Measurements from ENCODE around the gene NTRK3. TPM values are rescaled to one million over a fixed set of nuclear protein-coding genes. Genes with fewer than 3 reads are reported as not detected.

The NTRK3 gene
- total RNA-seq, 5 donors from 2014 or later (not counting 1 experiment from before 2014, with no cell fraction given) = not detected

GRCh38 chr15:87829332-87830050 is 427.0 kb downstream of the NTRK3 start:
- Mint-ChIP-seq H3K4me1 (no peaks in the 10 kb centered on the region), H3K27ac (no peak overlapping the region), H3K36me3 (no peaks in the 10 kb centered on the region), H3K27me3 (peaks cover 5 to 7% of the 10 kb centered on the region in 2 donors), H3K9me3 (peaks cover 0 to 8% (median 0%) of the 10 kb centered on the region in 3 donors), H3K4me3 (no peak overlapping the region)
- CTCF ChIA-PET = no interaction called here
- H3K27me3 ChIP-seq (replicated peaks in 1 of 2; ENCODE audit: control insufficient read depth in 2 of 2, extremely low read depth in 1 of 2, insufficient read depth in 2 of 2, low read length in 1 of 2) = no peaks in the 10 kb centered on the region
- no peaks in the 10 kb centered on the region for H3K9me3 ChIP-seq
- no peak for ATAC-seq (replicated peaks in 1 of 4)
- POLR2A ChIA-PET = no interaction called here
- WGBS (ENCODE audit: insufficient coverage) = 83% methylated on average over 1 of the region's 4 CpGs
- H3K27ac ChIP-seq (ENCODE audit: low read length) = no peak overlapping the region
- H3K4me1 ChIP-seq (ENCODE audit: control insufficient read depth in 1 of 2, extremely low read depth in 1 of 2, insufficient read depth in 2 of 2, low read length in 2 of 2) = no peaks in the 10 kb centered on the region
- no peak for DNase-seq
- H3K36me3 ChIP-seq (ENCODE audit: control insufficient read depth in 2 of 2, extremely low read depth in 1 of 2, insufficient read depth in 1 of 2, low read length in 1 of 2) = no peaks in the 10 kb centered on the region
- no peak overlapping the region for H3K4me3 ChIP-seq (ENCODE audit: control insufficient read depth in 1 of 2, extremely low read depth in 1 of 2, low read length in 1 of 2)

- DNase-seq = no peak
- ATAC-seq (replicated peaks in 1 of 4) = no peak
- H3K36me3 Mint-ChIP-seq = no peaks in the 10 kb centered on the region
- WGBS (ENCODE audit: insufficient coverage) = no CpG with 5 or more reads among the region's 3 CpGs
- peaks cover 7 to 11% of the 10 kb centered on the region in 2 donors for H3K27me3 Mint-ChIP-seq
- H3K4me3 ChIP-seq (ENCODE audit: control insufficient read depth in 1 of 2, extremely low read depth in 1 of 2, low read length in 1 of 2) = no peak overlapping the region
- no peaks in the 10 kb centered on the region for H3K36me3 ChIP-seq (ENCODE audit: control insufficient read depth in 2 of 2, extremely low read depth in 1 of 2, insufficient read depth in 1 of 2, low read length in 1 of 2)
- H3K4me3 Mint-ChIP-seq = no peak overlapping the region
- no peak overlapping the region for H3K27ac Mint-ChIP-seq
- H3K4me1 Mint-ChIP-seq = no peaks in the 10 kb centered on the region
- no peaks in the 10 kb centered on the region for H3K27me3 ChIP-seq (replicated peaks in 1 of 2; ENCODE audit: control insufficient read depth in 2 of 2, extremely low read depth in 1 of 2, insufficient read depth in 2 of 2, low read length in 1 of 2)
- POLR2A ChIA-PET = no interaction called here
- peaks cover 0 to 8% (median 0%) of the 10 kb centered on the region in 3 donors for H3K9me3 Mint-ChIP-seq
- no peak overlapping the region for H3K27ac ChIP-seq (ENCODE audit: low read length)
- CTCF ChIA-PET = no interaction called here
- no peaks in the 10 kb centered on the region for H3K4me1 ChIP-seq (ENCODE audit: control insufficient read depth in 1 of 2, extremely low read depth in 1 of 2, insufficient read depth in 2 of 2, low read length in 2 of 2)
- H3K9me3 ChIP-seq = no peaks in the 10 kb centered on the region
Measured at GRCh38 chr15:87828608-87829007, 427.9 kb downstream of the NTRK3 start.

- H3K9me3 Mint-ChIP-seq = peaks cover 0 to 8% (median 0%) of the 10 kb centered on the region in 3 donors
- ChIA-PET POLR2A (no interaction called here), CTCF (no interaction called here)
- H3K4me1 Mint-ChIP-seq = no peaks in the 10 kb centered on the region
- DNase-seq (no peak), ATAC-seq (replicated peaks in 1 of 4) (no peak)
- Histone ChIP-seq H3K27me3 (replicated peaks in 1 of 2; ENCODE audit: control insufficient read depth in 2 of 2, extremely low read depth in 1 of 2, insufficient read depth in 2 of 2, low read length in 1 of 2) (peaks cover 0 to 2% of the 10 kb centered on the region in 2 experiments), H3K4me3 (ENCODE audit: control insufficient read depth in 1 of 2, extremely low read depth in 1 of 2, low read length in 1 of 2) (no peak overlapping the region), H3K9me3 (no peaks in the 10 kb centered on the region), H3K27ac (ENCODE audit: low read length) (no peak overlapping the region), H3K36me3 (ENCODE audit: control insufficient read depth in 2 of 2, extremely low read depth in 1 of 2, insufficient read depth in 1 of 2, low read length in 1 of 2) (no peaks in the 10 kb centered on the region), H3K4me1 (ENCODE audit: control insufficient read depth in 1 of 2, extremely low read depth in 1 of 2, insufficient read depth in 2 of 2, low read length in 2 of 2) (no peaks in the 10 kb centered on the region)
- H3K4me3 Mint-ChIP-seq = no peak overlapping the region
- 100% methylated on average over 1 of the region's 3 CpGs for WGBS (ENCODE audit: insufficient coverage)
- peaks cover 3 to 8% of the 10 kb centered on the region in 2 donors for H3K27me3 Mint-ChIP-seq
- H3K27ac Mint-ChIP-seq = no peak overlapping the region
- no peaks in the 10 kb centered on the region for H3K36me3 Mint-ChIP-seq
Measured at GRCh38 chr15:87827131-87827530, 429.4 kb downstream of the NTRK3 start.

GRCh38 chr15:87826119-87826747 is 430.3 kb downstream of the NTRK3 start:
- no peak overlapping the region for H3K27ac ChIP-seq (ENCODE audit: low read length)
- POLR2A ChIA-PET = interaction anchor here in 1 of 2 donors (0.6 kb wide), 1 partner anchor 14 kb away, joined by 3 read pairs; no protein-coding TSS in a partner anchor
- no peaks in the 10 kb centered on the region for H3K4me1 ChIP-seq (ENCODE audit: control insufficient read depth in 1 of 2, extremely low read depth in 1 of 2, insufficient read depth in 2 of 2, low read length in 2 of 2)
- H3K9me3 ChIP-seq = no peaks in the 10 kb centered on the region
- no peak for ATAC-seq (replicated peaks in 1 of 4)
- H3K27me3 Mint-ChIP-seq = peaks cover 3 to 6% of the 10 kb centered on the region in 2 donors
- 73% methylated on average over 4 of the region's 8 CpGs for WGBS (ENCODE audit: insufficient coverage)
- no peak overlapping the region for H3K27ac Mint-ChIP-seq
- CTCF ChIA-PET = no interaction called here
- no peaks in the 10 kb centered on the region for H3K4me1 Mint-ChIP-seq
- H3K9me3 Mint-ChIP-seq = peaks cover 0 to 8% (median 0%) of the 10 kb centered on the region in 3 donors
- H3K36me3 Mint-ChIP-seq = no peaks in the 10 kb centered on the region
- H3K4me3 ChIP-seq (ENCODE audit: control insufficient read depth in 1 of 2, extremely low read depth in 1 of 2, low read length in 1 of 2) = no peak overlapping the region
- H3K36me3 ChIP-seq (ENCODE audit: control insufficient read depth in 2 of 2, extremely low read depth in 1 of 2, insufficient read depth in 1 of 2, low read length in 1 of 2) = no peaks in the 10 kb centered on the region
- DNase-seq = no peak
- peaks cover 0 to 2% of the 10 kb centered on the region in 2 experiments for H3K27me3 ChIP-seq (replicated peaks in 1 of 2; ENCODE audit: control insufficient read depth in 2 of 2, extremely low read depth in 1 of 2, insufficient read depth in 2 of 2, low read length in 1 of 2)
- H3K4me3 Mint-ChIP-seq = no peak overlapping the region

- Mint-ChIP-seq H3K27ac (no peak overlapping the region), H3K27me3 (peaks cover 0 to 2% of the 10 kb centered on the region in 2 donors), H3K4me3 (no peak overlapping the region), H3K4me1 (no peaks in the 10 kb centered on the region), H3K36me3 (no peaks in the 10 kb centered on the region), H3K9me3 (peaks cover 0 to 5% (median 0%) of the 10 kb centered on the region in 3 donors)
- Histone ChIP-seq H3K4me1 (ENCODE audit: control insufficient read depth in 1 of 2, extremely low read depth in 1 of 2, insufficient read depth in 2 of 2, low read length in 2 of 2) (no peaks in the 10 kb centered on the region), H3K27ac (ENCODE audit: low read length) (no peak overlapping the region), H3K27me3 (replicated peaks in 1 of 2; ENCODE audit: control insufficient read depth in 2 of 2, extremely low read depth in 1 of 2, insufficient read depth in 2 of 2, low read length in 1 of 2) (peaks cover 0 to 2% of the 10 kb centered on the region in 2 experiments), H3K9me3 (no peaks in the 10 kb centered on the region), H3K36me3 (ENCODE audit: control insufficient read depth in 2 of 2, extremely low read depth in 1 of 2, insufficient read depth in 1 of 2, low read length in 1 of 2) (no peaks in the 10 kb centered on the region), H3K4me3 (ENCODE audit: control insufficient read depth in 1 of 2, extremely low read depth in 1 of 2, low read length in 1 of 2) (no peak overlapping the region)
- DNase-seq (no peak), ATAC-seq (replicated peaks in 1 of 4) (no peak)
- WGBS (ENCODE audit: insufficient coverage) = no CpG with 5 or more reads among the region's 1 CpG
- POLR2A ChIA-PET = no interaction called here
- CTCF ChIA-PET = no interaction called here
Measured at GRCh38 chr15:87818756-87819155, 437.8 kb downstream of the NTRK3 start.

- Mint-ChIP-seq H3K27me3 (peaks cover 0 to 2% of the 10 kb centered on the region in 2 donors), H3K27ac (no peak overlapping the region), H3K4me1 (no peaks in the 10 kb centered on the region), H3K9me3 (peaks cover 0 to 5% (median 0%) of the 10 kb centered on the region in 3 donors), H3K4me3 (no peak overlapping the region), H3K36me3 (no peaks in the 10 kb centered on the region)
- POLR2A ChIA-PET = no interaction called here
- ATAC-seq (replicated peaks in 1 of 4) = no peak
- H3K36me3 ChIP-seq (ENCODE audit: control insufficient read depth in 2 of 2, extremely low read depth in 1 of 2, insufficient read depth in 1 of 2, low read length in 1 of 2) = no peaks in the 10 kb centered on the region
- DNase-seq = no peak
- H3K27me3 ChIP-seq (replicated peaks in 1 of 2; ENCODE audit: control insufficient read depth in 2 of 2, extremely low read depth in 1 of 2, insufficient read depth in 2 of 2, low read length in 1 of 2) = no peaks in the 10 kb centered on the region
- no peak overlapping the region for H3K27ac ChIP-seq (ENCODE audit: low read length)
- CTCF ChIA-PET = no interaction called here
- H3K4me1 ChIP-seq (ENCODE audit: control insufficient read depth in 1 of 2, extremely low read depth in 1 of 2, insufficient read depth in 2 of 2, low read length in 2 of 2) = no peaks in the 10 kb centered on the region
- no peak overlapping the region for H3K4me3 ChIP-seq (ENCODE audit: control insufficient read depth in 1 of 2, extremely low read depth in 1 of 2, low read length in 1 of 2)
- WGBS (ENCODE audit: insufficient coverage) = no CpG with 5 or more reads among the region's 1 CpG
- H3K9me3 ChIP-seq = no peaks in the 10 kb centered on the region
Measured at GRCh38 chr15:87817553-87817952, 439.0 kb downstream of the NTRK3 start.
